DOHH2 (cell line): Measurements from ENCODE around the gene NUP85.
"Not testable (repeated sequence)": the region's sequence is repeated elsewhere in the genome, so short reads cannot be mapped to it uniquely, and the experiment has no call there.

Source experiments
- H3F3A ChIP-seq: fragments of 200-600 bp; sonication (generic), shearing (Covaris generic); 2 replicates; pipeline ENCODE4 v1.6.0; 2016; ENCODE audit warnings: antibody characterized with exemption, mild to moderate bottlenecking; ENCODE audit not compliant: control insufficient read depth, insufficient read depth
- H3K27ac ChIP-seq: fragments of 200-600 bp; sonication (generic); 2 replicates; pipeline ENCODE4 v1.5.1; 2014; ENCODE audit warnings: low read depth, mild to moderate bottlenecking, low read length, moderate library complexity
- H3K27me3 ChIP-seq: fragments of 200-600 bp; sonication (generic); 2 replicates; pipeline ENCODE4 v1.6.1; 2014; ENCODE audit warnings: mild to moderate bottlenecking, low read length, mixed read lengths; ENCODE audit not compliant: control insufficient read depth
- H3K36me3 ChIP-seq: fragments of 200-600 bp; sonication (generic); 2 replicates; pipeline ENCODE4 v1.6.1; 2014; ENCODE audit warnings: mild to moderate bottlenecking, low read length, moderate library complexity, mixed read lengths; ENCODE audit not compliant: control insufficient read depth
- H3K4me1 ChIP-seq: fragments of 200-600 bp; sonication (generic); 2 replicates; pipeline ENCODE4 v1.6.1; 2014; ENCODE audit warnings: mild to moderate bottlenecking, low read length, mixed read lengths; ENCODE audit not compliant: control insufficient read depth
- H3K4me2 ChIP-seq: fragments of 200-600 bp; sonication (generic); 2 replicates; pipeline ENCODE4 v1.6.0; 2014; ENCODE audit warnings: mild to moderate bottlenecking, low read length, moderate library complexity
- H3K4me3 ChIP-seq: fragments of 200-600 bp; sonication (generic); 2 replicates; pipeline ENCODE4 v1.5.1; 2014; ENCODE audit warnings: mild to moderate bottlenecking, low read length, mixed read lengths
- H3K79me2 ChIP-seq: fragments of 200-600 bp; sonication (generic); 2 replicates; pipeline ENCODE4 v1.6.1; 2014; ENCODE audit warnings: mild to moderate bottlenecking, low read length, mixed read lengths; ENCODE audit not compliant: control insufficient read depth
- H3K9me2 ChIP-seq: fragments of 200-600 bp; sonication (generic); replicated peaks from 2 replicates; pipeline ENCODE4 v1.6.1; 2014; ENCODE audit warnings: mild to moderate bottlenecking, low read length, mixed read lengths; ENCODE audit not compliant: control insufficient read depth
- H3K9me3 ChIP-seq: fragments of 200-600 bp; sonication (generic); 2 replicates; pipeline ENCODE4 v1.6.1; 2014; ENCODE audit warnings: antibody characterized with exemption, low read length, mixed read lengths; ENCODE audit not compliant: control insufficient read depth, insufficient read depth
- H4K20me1 ChIP-seq: fragments of 200-600 bp; sonication (generic); 2 replicates; pipeline ENCODE4 v1.6.0; 2014; ENCODE audit warnings: low read depth, mild to moderate bottlenecking, antibody characterized with exemption, low read length, moderate library complexity; ENCODE audit not compliant: control insufficient read depth, insufficient read depth
- CTCF ChIP-seq: fragments of 200-600 bp; sonication (generic); IDR thresholded peaks from one replicate; pipeline ENCODE4 v1.5.1; 2014; ENCODE audit warnings: antibody characterized with exemption, mild to moderate bottlenecking, low read depth, low read length; ENCODE audit not compliant: poor library complexity, severe bottlenecking
- EZH2phosphoT487 ChIP-seq: fragments of 200-600 bp; sonication (generic); IDR thresholded peaks from 2 replicates; pipeline ENCODE4 v1.6.1; 2017; ENCODE audit warnings: borderline replicate concordance, mild to moderate bottlenecking, antibody characterized with exemption, low read length, moderate library complexity, mixed read lengths

NUP85 gene

DNA sequence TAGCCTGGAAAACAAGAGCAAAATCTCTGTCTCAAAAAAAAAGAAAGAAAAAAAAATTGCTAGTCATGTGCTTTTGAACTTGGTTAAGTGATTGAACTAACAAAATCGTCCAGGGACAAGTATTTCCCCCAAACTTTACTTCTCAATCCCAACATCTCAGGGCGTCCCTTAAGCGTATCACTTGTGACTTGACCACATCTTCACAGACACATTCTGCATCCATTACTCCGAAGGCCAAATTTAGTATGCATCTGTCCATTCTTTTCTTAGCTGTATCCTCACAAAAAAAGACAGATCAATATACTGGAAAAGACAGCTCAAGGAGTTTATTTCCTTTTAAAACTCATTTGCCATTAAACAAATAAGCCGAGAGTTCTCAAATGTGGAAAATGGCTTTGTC, 45.3 kb upstream of the NUP85 start:
- Histone ChIP-seq H3K27ac (no peak overlapping the region), H4K20me1 (no peaks in the 10 kb centered on the region), H3K36me3 (peaks cover 44% of the 10 kb centered on the region), H3F3A (peaks cover 21% of the 10 kb centered on the region; the same call in 1 of the 2 replicates), H3K4me3 (no peak overlapping the region), H3K4me2 (no peak overlapping the region), H3K79me2 (no peaks in the 10 kb centered on the region), H3K9me3 (no peaks in the 10 kb centered on the region), H3K4me1 (peaks cover 5% of the 10 kb centered on the region), H3K27me3 (no peaks in the 10 kb centered on the region), H3K9me2 (no peaks in the 10 kb centered on the region)
- TF ChIP-seq EZH2phosphoT487 (no peak), CTCF (no peak)

DNA sequence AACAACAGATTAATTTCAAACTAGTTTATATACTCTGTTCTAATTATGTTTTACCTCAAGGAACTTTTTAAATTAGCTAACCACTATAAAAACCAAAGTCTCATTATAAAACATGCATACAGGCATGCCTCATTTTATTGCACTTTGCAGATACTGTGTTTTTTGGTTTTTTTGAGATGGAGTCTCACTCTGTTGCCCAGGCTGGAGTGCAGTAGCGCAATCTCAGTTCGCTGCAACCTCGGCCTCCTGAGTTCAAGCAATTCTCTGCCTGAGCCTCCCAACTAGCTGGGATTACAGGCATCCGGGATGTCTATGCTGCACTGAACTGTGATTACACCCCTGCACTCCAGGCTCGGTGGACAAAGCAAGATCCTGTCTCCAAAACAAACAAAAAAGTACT, 42.4 kb upstream of the NUP85 start:
- Histone ChIP-seq H3K27ac (no peak overlapping the region), H3K79me2 (peaks cover 4% of the 10 kb centered on the region; the same call in 1 of the 2 replicates), H3K4me2 (no peak overlapping the region), H3K36me3 (peaks cover 58% of the 10 kb centered on the region), H3F3A (peaks cover 21% of the 10 kb centered on the region), H3K9me3 (no peaks in the 10 kb centered on the region), H3K4me1 (no peaks in the 10 kb centered on the region), H3K9me2 (no peaks in the 10 kb centered on the region), H4K20me1 (no peaks in the 10 kb centered on the region), H3K4me3 (no peak overlapping the region), H3K27me3 (no peaks in the 10 kb centered on the region)
- TF ChIP-seq CTCF (no peak), EZH2phosphoT487 (no peak)

GRCh38 chr17:75164606-75165005, 40.9 kb upstream of the NUP85 start:
- H3K27ac ChIP-seq, H3K4me2 ChIP-seq: not testable (repeated sequence)
- peaks cover 21% of the 10 kb centered on the region for H3F3A ChIP-seq

GRCh38 chr17:75168998-75169397, 36.5 kb upstream of the NUP85 start:
- H3K27me3 ChIP-seq, result no peaks in the 10 kb centered on the region
- peaks cover 60% of the 10 kb centered on the region for H3K79me2 ChIP-seq
- no peak for TF ChIP-seq CTCF
- TF ChIP-seq EZH2phosphoT487, result no peak
- peaks cover 20% of the 10 kb centered on the region for H3F3A ChIP-seq
- H3K4me3 ChIP-seq, result no peak overlapping the region
- H3K27ac ChIP-seq, result no peak overlapping the region
- no peak overlapping the region for H3K4me2 ChIP-seq
- no peaks in the 10 kb centered on the region for H3K9me3 ChIP-seq
- H4K20me1 ChIP-seq, result no peaks in the 10 kb centered on the region; the same call in 1 of the 2 replicates
- H3K36me3 ChIP-seq, result peaks cover 85% of the 10 kb centered on the region
- no peaks in the 10 kb centered on the region for H3K4me1 ChIP-seq
- no peaks in the 10 kb centered on the region for H3K9me2 ChIP-seq

More at GRCh38 chr17:75164606-75165005, 40.9 kb upstream of the NUP85 start:
- not testable (repeated sequence) for H3K9me2 ChIP-seq, H3K4me1 ChIP-seq, H3K4me3 ChIP-seq, H3K27me3 ChIP-seq, H4K20me1 ChIP-seq, H3K9me3 ChIP-seq
- Histone ChIP-seq H3K79me2 (peaks cover 17% of the 10 kb centered on the region), H3K36me3 (peaks cover 64% of the 10 kb centered on the region)
